ENCODE data around the gene CD59.
"Not testable (repeated sequence)": the region's sequence is repeated elsewhere in the genome, so short reads cannot be mapped to it uniquely, and the experiment has no call there.

Gene CD59

GRCh38 chr11:33687733-33688479, 48.3 kb downstream of the CD59 start:
- DNase-seq (ENCODE audit: low read depth): peak; percentile 67
- TF ChIP-seq POLR2A (IDR thresholded peaks at IDR 0.05; ENCODE audit: extremely low read depth, insufficient read length) (no peak), CTCF (IDR thresholded peaks at IDR 0.05; ENCODE audit: low read depth, low read length) (peak; percentile 61)
- H3K4me3 ChIP-seq (ENCODE audit: low read depth, low read length): no peak overlapping the region

- no peak for TF ChIP-seq POLR2A (IDR thresholded peaks at IDR 0.05; ENCODE audit: extremely low read depth, insufficient read length)
- TF ChIP-seq CTCF (IDR thresholded peaks at IDR 0.05; ENCODE audit: low read depth, low read length): no peak
- TF ChIP-seq MYC (IDR thresholded peaks at IDR 0.05; ENCODE audit: low read depth, low read length): no peak
- TF ChIP-seq MAX (IDR thresholded peaks at IDR 0.05; ENCODE audit: low read depth, low read length): no peak
- no peak overlapping the region for H3K4me3 ChIP-seq (ENCODE audit: low read depth, low read length)
- no peak for DNase-seq (ENCODE audit: low read depth)
Measured at GRCh38 chr11:33685082-33685481, 51.1 kb downstream of the CD59 start.

- no peak for DNase-seq (ENCODE audit: low read depth)
- H3K4me3 ChIP-seq (ENCODE audit: low read depth, low read length): no peak overlapping the region
- TF ChIP-seq MAX (IDR thresholded peaks at IDR 0.05; ENCODE audit: low read depth, low read length) (no peak), POLR2A (IDR thresholded peaks at IDR 0.05; ENCODE audit: extremely low read depth, insufficient read length) (no peak), MYC (IDR thresholded peaks at IDR 0.05; ENCODE audit: low read depth, low read length) (no peak), CTCF (IDR thresholded peaks at IDR 0.05; ENCODE audit: low read depth, low read length) (no peak)
Measured at GRCh38 chr11:33684003-33684706, 52.1 kb downstream of the CD59 start.

- TF ChIP-seq POLR2A (IDR thresholded peaks at IDR 0.05; ENCODE audit: extremely low read depth, insufficient read length) (no peak), MYC (IDR thresholded peaks at IDR 0.05; ENCODE audit: low read depth, low read length) (no peak)
- H3K4me3 ChIP-seq (ENCODE audit: low read depth, low read length): no peak overlapping the region
- DNase-seq (ENCODE audit: low read depth): no peak
Measured at GRCh38 chr11:33682446-33682845, 53.8 kb downstream of the CD59 start.

- DNase-seq (ENCODE audit: low read depth): no peak
- TF ChIP-seq CTCF (IDR thresholded peaks at IDR 0.05; ENCODE audit: low read depth, low read length) (no peak), POLR2A (IDR thresholded peaks at IDR 0.05; ENCODE audit: extremely low read depth, insufficient read length) (no peak), MAX (IDR thresholded peaks at IDR 0.05; ENCODE audit: low read depth, low read length) (no peak), MYC (IDR thresholded peaks at IDR 0.05; ENCODE audit: low read depth, low read length) (no peak)
- H3K4me3 ChIP-seq (ENCODE audit: low read depth, low read length): no peak overlapping the region
Measured at GRCh38 chr11:33682019-33682418, 54.2 kb downstream of the CD59 start.

GRCh38 chr11:33678616-33679015, 57.6 kb downstream of the CD59 start:
- DNase-seq (ENCODE audit: low read depth); H3K4me3 ChIP-seq (ENCODE audit: low read depth, low read length): not testable (repeated sequence)

All from NB4 (cell line).